ENCODE data around the gene RSBN1L. TPM values are rescaled to one million over a fixed set of nuclear protein-coding genes. Genes with fewer than 3 reads are reported as not detected.

Gene RSBN1L
- total and polyA plus RNA-seq, 9 donors: 14.5 to 19.3 (median 16.0) TPM

GRCh38 chr7:77657427-77658224 is 38.6 kb upstream of the RSBN1L start:
- peak; percentile 71 for DNase-seq
- H3K4me3 ChIP-seq (ENCODE audit: low read length): no peak overlapping the region
- peaks cover 32% of the 10 kb centered on the region for H3K36me3 ChIP-seq (ENCODE audit: control insufficient read depth, insufficient read depth, low read length)
- H3K9me3 ChIP-seq (replicated peaks; ENCODE audit: control insufficient read depth, low read depth, low read length): no peaks in the 10 kb centered on the region
- WGBS (ENCODE audit: insufficient coverage): no CpG with 5 or more reads among the region's 1 CpG
- no peaks in the 10 kb centered on the region for H3K4me1 ChIP-seq (ENCODE audit: control insufficient read depth, insufficient read depth, low read length)
- H3K27ac ChIP-seq (ENCODE audit: low read length): no peak overlapping the region
- no peaks in the 10 kb centered on the region for H3K27me3 ChIP-seq (ENCODE audit: control insufficient read depth, insufficient read depth, low read length)

DNA sequence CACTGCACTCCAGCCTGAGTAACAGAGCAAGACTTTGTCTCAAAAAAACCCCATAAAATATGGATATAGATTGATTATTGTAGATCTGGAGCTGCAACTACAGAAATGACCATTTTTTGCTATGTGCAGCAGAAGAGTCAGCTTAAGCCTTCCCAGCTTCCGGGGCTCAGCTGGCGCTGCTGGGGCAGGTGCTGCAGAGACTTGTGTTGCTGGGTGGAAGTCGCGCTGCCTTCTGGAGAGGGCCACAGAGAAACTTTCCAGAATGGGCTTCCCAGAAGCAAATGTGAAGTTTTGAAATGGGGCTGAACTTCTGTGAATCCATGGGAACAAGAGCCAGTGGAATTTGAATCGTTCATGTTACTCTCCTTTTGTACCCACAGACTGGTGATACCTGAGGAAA is 37.3 kb upstream of the RSBN1L start:
- Histone ChIP-seq H3K27me3 (ENCODE audit: control insufficient read depth, insufficient read depth, low read length) (no peaks in the 10 kb centered on the region), H3K4me3 (ENCODE audit: low read length) (no peak overlapping the region), H3K27ac (ENCODE audit: low read length) (no peak overlapping the region), H3K9me3 (replicated peaks; ENCODE audit: control insufficient read depth, low read depth, low read length) (no peaks in the 10 kb centered on the region), H3K4me1 (ENCODE audit: control insufficient read depth, insufficient read depth, low read length) (no peaks in the 10 kb centered on the region), H3K36me3 (ENCODE audit: control insufficient read depth, insufficient read depth, low read length) (peaks cover 25% of the 10 kb centered on the region)
- 100% methylated on average over 2 of the region's 5 CpGs for WGBS (ENCODE audit: insufficient coverage)
- no peak for DNase-seq

GRCh38 chr7:77661816-77662215 is 34.4 kb upstream of the RSBN1L start:
- Histone ChIP-seq H3K27ac (ENCODE audit: low read length) (no peak overlapping the region), H3K9me3 (replicated peaks; ENCODE audit: control insufficient read depth, low read depth, low read length) (no peaks in the 10 kb centered on the region), H3K4me3 (ENCODE audit: low read length) (no peak overlapping the region), H3K27me3 (ENCODE audit: control insufficient read depth, insufficient read depth, low read length) (no peaks in the 10 kb centered on the region), H3K36me3 (ENCODE audit: control insufficient read depth, insufficient read depth, low read length) (peaks cover 17% of the 10 kb centered on the region), H3K4me1 (ENCODE audit: control insufficient read depth, insufficient read depth, low read length) (no peaks in the 10 kb centered on the region)
- no peak for DNase-seq
- WGBS (ENCODE audit: insufficient coverage): 100% methylated on average over 3 of the region's 5 CpGs

GRCh38 chr7:77662869-77663268 is 33.4 kb upstream of the RSBN1L start:
- no peak overlapping the region for H3K4me3 ChIP-seq (ENCODE audit: low read length)
- H3K36me3 ChIP-seq (ENCODE audit: control insufficient read depth, insufficient read depth, low read length): peaks cover 12% of the 10 kb centered on the region
- H3K27ac ChIP-seq (ENCODE audit: low read length): no peak overlapping the region
- DNase-seq: no peak
- H3K27me3 ChIP-seq (ENCODE audit: control insufficient read depth, insufficient read depth, low read length): no peaks in the 10 kb centered on the region
- 83% methylated on average over 2 of the region's 2 CpGs for WGBS (ENCODE audit: insufficient coverage)
- no peaks in the 10 kb centered on the region for H3K9me3 ChIP-seq (replicated peaks; ENCODE audit: control insufficient read depth, low read depth, low read length)
- H3K4me1 ChIP-seq (ENCODE audit: control insufficient read depth, insufficient read depth, low read length): no peaks in the 10 kb centered on the region

GRCh38 chr7:77664715-77665114 is 31.5 kb upstream of the RSBN1L start:
- Histone ChIP-seq H3K27me3 (ENCODE audit: control insufficient read depth, insufficient read depth, low read length) (no peaks in the 10 kb centered on the region), H3K4me3 (ENCODE audit: low read length) (no peak overlapping the region), H3K27ac (ENCODE audit: low read length) (no peak overlapping the region), H3K36me3 (ENCODE audit: control insufficient read depth, insufficient read depth, low read length) (peaks cover 3% of the 10 kb centered on the region), H3K9me3 (replicated peaks; ENCODE audit: control insufficient read depth, low read depth, low read length) (no peaks in the 10 kb centered on the region), H3K4me1 (ENCODE audit: control insufficient read depth, insufficient read depth, low read length) (no peaks in the 10 kb centered on the region)
- DNase-seq: no peak

- H3K4me3 ChIP-seq (ENCODE audit: low read length): no peak overlapping the region
- H3K27ac ChIP-seq (ENCODE audit: low read length): no peak overlapping the region
- no peaks in the 10 kb centered on the region for H3K4me1 ChIP-seq (ENCODE audit: control insufficient read depth, insufficient read depth, low read length)
- H3K9me3 ChIP-seq (replicated peaks; ENCODE audit: control insufficient read depth, low read depth, low read length): no peaks in the 10 kb centered on the region
- H3K27me3 ChIP-seq (ENCODE audit: control insufficient read depth, insufficient read depth, low read length): no peaks in the 10 kb centered on the region
- peaks cover 3% of the 10 kb centered on the region for H3K36me3 ChIP-seq (ENCODE audit: control insufficient read depth, insufficient read depth, low read length)
- DNase-seq: no peak
Measured at GRCh38 chr7:77665161-77665560, 31.1 kb upstream of the RSBN1L start.

- no peaks in the 10 kb centered on the region for H3K4me1 ChIP-seq (ENCODE audit: control insufficient read depth, insufficient read depth, low read length)
- DNase-seq: peak; percentile 69
- WGBS (ENCODE audit: insufficient coverage): no CpG with 5 or more reads among the region's 6 CpGs
- no peak overlapping the region for H3K4me3 ChIP-seq (ENCODE audit: low read length)
- no peaks in the 10 kb centered on the region for H3K36me3 ChIP-seq (ENCODE audit: control insufficient read depth, insufficient read depth, low read length)
- H3K9me3 ChIP-seq (replicated peaks; ENCODE audit: control insufficient read depth, low read depth, low read length): no peaks in the 10 kb centered on the region
- H3K27ac ChIP-seq (ENCODE audit: low read length): no peak overlapping the region
- H3K27me3 ChIP-seq (ENCODE audit: control insufficient read depth, insufficient read depth, low read length): no peaks in the 10 kb centered on the region
Measured at GRCh38 chr7:77667459-77668086, 28.7 kb upstream of the RSBN1L start.

GRCh38 chr7:77674878-77675277 is 21.4 kb upstream of the RSBN1L start:
- no peak overlapping the region for H3K27ac ChIP-seq (ENCODE audit: low read length)
- WGBS (ENCODE audit: insufficient coverage): 82% methylated on average over 2 of the region's 5 CpGs
- H3K4me3 ChIP-seq (ENCODE audit: low read length): no peak overlapping the region
- no peaks in the 10 kb centered on the region for H3K36me3 ChIP-seq (ENCODE audit: control insufficient read depth, insufficient read depth, low read length)
- H3K9me3 ChIP-seq (replicated peaks; ENCODE audit: control insufficient read depth, low read depth, low read length): no peaks in the 10 kb centered on the region
- no peaks in the 10 kb centered on the region for H3K4me1 ChIP-seq (ENCODE audit: control insufficient read depth, insufficient read depth, low read length)
- no peaks in the 10 kb centered on the region for H3K27me3 ChIP-seq (ENCODE audit: control insufficient read depth, insufficient read depth, low read length)
- no peak for DNase-seq

- H3K27ac ChIP-seq (ENCODE audit: low read length): no peak overlapping the region
- H3K9me3 ChIP-seq (replicated peaks; ENCODE audit: control insufficient read depth, low read depth, low read length): no peaks in the 10 kb centered on the region
- H3K4me1 ChIP-seq (ENCODE audit: control insufficient read depth, insufficient read depth, low read length): no peaks in the 10 kb centered on the region
- no peak for DNase-seq
- peaks cover 17% of the 10 kb centered on the region for H3K36me3 ChIP-seq (ENCODE audit: control insufficient read depth, insufficient read depth, low read length)
- H3K27me3 ChIP-seq (ENCODE audit: control insufficient read depth, insufficient read depth, low read length): no peaks in the 10 kb centered on the region
- no peak overlapping the region for H3K4me3 ChIP-seq (ENCODE audit: low read length)
Measured at GRCh38 chr7:77679608-77680007, 16.7 kb upstream of the RSBN1L start.

GRCh38 chr7:77680266-77680665 is 16.0 kb upstream of the RSBN1L start:
- no peak for DNase-seq
- Histone ChIP-seq H3K4me3 (ENCODE audit: low read length) (no peak overlapping the region), H3K27me3 (ENCODE audit: control insufficient read depth, insufficient read depth, low read length) (no peaks in the 10 kb centered on the region), H3K36me3 (ENCODE audit: control insufficient read depth, insufficient read depth, low read length) (peaks cover 19% of the 10 kb centered on the region), H3K4me1 (ENCODE audit: control insufficient read depth, insufficient read depth, low read length) (no peaks in the 10 kb centered on the region), H3K9me3 (replicated peaks; ENCODE audit: control insufficient read depth, low read depth, low read length) (no peaks in the 10 kb centered on the region), H3K27ac (ENCODE audit: low read length) (no peak overlapping the region)
- 100% methylated on average over 1 of the region's 7 CpGs for WGBS (ENCODE audit: insufficient coverage)
